Measurements from ENCODE around the gene POLR2A. TPM values are rescaled to one million over a fixed set of nuclear protein-coding genes. Genes with fewer than 3 reads are reported as not detected.

The POLR2A gene
- total and polyA plus RNA-seq, 2 of the 13 experiments (the other 11 are each of a cell fraction or from before 2014, with no cell fraction given), result 17.8 to 18.3 TPM

GRCh38 chr17:7477392-7478275 is 6.5 kb upstream of the POLR2A start (continued):
- TF ChIP-seq ZNF543 (CRISPR knock-in tag; IDR thresholded peaks at IDR 0.05), result 0 out of 2 replicates have a peak, but pooled peaks have one; percentile 34
- TF ChIP-seq ONECUT2 (CRISPR knock-in tag; IDR thresholded peaks at IDR 0.05), result no peak
- 0 out of 2 replicates have a peak, but pooled peaks have one; percentile 35 for TF ChIP-seq YEATS2 (CRISPR knock-in tag; IDR thresholded peaks at IDR 0.05; ENCODE audit: borderline replicate concordance)
- peak; percentile 5; the same call in 1 of the 2 replicates for TF ChIP-seq TARDBP (CRISPR knock-in tag; IDR thresholded peaks at IDR 0.05)
- peak; percentile 39; the same call in 1 of the 3 replicates for TF ChIP-seq MXI1 (IDR thresholded peaks at IDR 0.05; ENCODE audit: borderline replicate concordance, low read depth, low read length)
- no peak for TF ChIP-seq REPIN1 (CRISPR knock-in tag; IDR thresholded peaks at IDR 0.05; ENCODE audit: borderline replicate concordance, low read depth)
- peak; percentile 55; the same call in 1 of the 2 replicates for TF ChIP-seq MYC (CRISPR knock-in tag; IDR thresholded peaks at IDR 0.05; ENCODE audit: borderline replicate concordance)
- TF ChIP-seq ELF3 (CRISPR knock-in tag; IDR thresholded peaks at IDR 0.05), result peak; percentile 61
- peak; percentile 56 for TF ChIP-seq SKI (IDR thresholded peaks at IDR 0.05; ENCODE audit: partially characterized antibody)
- TF ChIP-seq MEIS1 (CRISPR knock-in tag; IDR thresholded peaks at IDR 0.05; ENCODE audit: borderline replicate concordance), result 0 out of 2 replicates have a peak, but pooled peaks have one; percentile 67
- TF ChIP-seq ZNF770 (CRISPR knock-in tag; IDR thresholded peaks at IDR 0.05), result peak; percentile 34; the same call in 1 of the 2 replicates
- no peak for TF ChIP-seq USF2 (IDR thresholded peaks at IDR 0.05; ENCODE audit: low read depth, low read length)
- no peak for TF ChIP-seq USF2 (CRISPR knock-in tag; IDR thresholded peaks at IDR 0.05; ENCODE audit: borderline replicate concordance)
- TF ChIP-seq RBAK (CRISPR knock-in tag; IDR thresholded peaks at IDR 0.05), result no peak
- TF ChIP-seq ARID4A (CRISPR knock-in tag; IDR thresholded peaks at IDR 0.05; ENCODE audit: borderline replicate concordance), result peak; percentile 38; the same call in 1 of the 2 replicates
- 0 out of 2 replicates have a peak, but pooled peaks have one; percentile 42 for TF ChIP-seq PAX8 (CRISPR knock-in tag; IDR thresholded peaks at IDR 0.05; ENCODE audit: borderline replicate concordance)
- TF ChIP-seq ZNF691 (CRISPR knock-in tag; IDR thresholded peaks at IDR 0.05; ENCODE audit: borderline replicate concordance, low read depth), result 0 out of 2 replicates have a peak, but pooled peaks have one; percentile 40
- TF ChIP-seq ZMAT3 (CRISPR knock-in tag; conservative IDR thresholded peaks at IDR 0.05), result no peak
- no peak for TF ChIP-seq ZFP36L2 (CRISPR knock-in tag; IDR thresholded peaks at IDR 0.05)

Data from HepG2 (cell line).